ENCODE measurements around the gene ELMO1.

ELMO1 gene

GRCh38 chr7:36985316-36985715 lies 463.3 kb downstream of the ELMO1 start:
- no peak for DNase-seq (ENCODE audit: low read depth, low spot score)

GRCh38 chr7:36984710-36985312 lies 463.9 kb downstream of the ELMO1 start:
- no peak for DNase-seq (ENCODE audit: low read depth, low spot score)

GRCh38 chr7:36984041-36984521 lies 464.6 kb downstream of the ELMO1 start:
- DNase-seq (ENCODE audit: low read depth, low spot score) = no peak

GRCh38 chr7:36982766-36983165 lies 465.9 kb downstream of the ELMO1 start:
- no peak for DNase-seq (ENCODE audit: low read depth, low spot score)

- DNase-seq (ENCODE audit: low read depth, low spot score) = no peak
Measured at GRCh38 chr7:36979810-36980248, 468.8 kb downstream of the ELMO1 start.

GRCh38 chr7:36978461-36978860 lies 470.2 kb downstream of the ELMO1 start:
- DNase-seq (ENCODE audit: low read depth, low spot score) = no peak

GRCh38 chr7:36977878-36978277 lies 470.8 kb downstream of the ELMO1 start:
- no peak for DNase-seq (ENCODE audit: low read depth, low spot score)

- DNase-seq (ENCODE audit: low read depth, low spot score) = peak; percentile 73
Measured at GRCh38 chr7:36973534-36973933, 475.1 kb downstream of the ELMO1 start.

GRCh38 chr7:36972140-36972518 lies 476.5 kb downstream of the ELMO1 start:
- DNase-seq (ENCODE audit: low read depth, low spot score) = peak; percentile 19

- DNase-seq (ENCODE audit: low read depth, low spot score) = no peak
Measured at GRCh38 chr7:36971515-36972139, 477.0 kb downstream of the ELMO1 start.

- no peak for DNase-seq (ENCODE audit: low read depth, low spot score)
Measured at GRCh38 chr7:36970551-36971514, 477.8 kb downstream of the ELMO1 start.

- no peak for DNase-seq (ENCODE audit: low read depth, low spot score)
Measured at GRCh38 chr7:36969376-36969775, 479.3 kb downstream of the ELMO1 start.

- DNase-seq (ENCODE audit: low read depth, low spot score) = peak; percentile 85
Measured at GRCh38 chr7:36967387-36967786, 481.3 kb downstream of the ELMO1 start.

- DNase-seq (ENCODE audit: low read depth, low spot score) = no peak
Measured at GRCh38 chr7:36966636-36967035, 482.0 kb downstream of the ELMO1 start.

GRCh38 chr7:36966039-36966438 lies 482.6 kb downstream of the ELMO1 start:
- DNase-seq (ENCODE audit: low read depth, low spot score) = no peak

GRCh38 chr7:36965625-36966024 lies 483.0 kb downstream of the ELMO1 start:
- DNase-seq (ENCODE audit: low read depth, low spot score) = no peak

GRCh38 chr7:36964297-36964696 lies 484.4 kb downstream of the ELMO1 start:
- DNase-seq (ENCODE audit: low read depth, low spot score) = no peak

GRCh38 chr7:36962367-36962766 lies 486.3 kb downstream of the ELMO1 start:
- peak; percentile 36 for DNase-seq (ENCODE audit: low read depth, low spot score)

GRCh38 chr7:36961693-36962092 lies 487.0 kb downstream of the ELMO1 start:
- DNase-seq (ENCODE audit: low read depth, low spot score) = no peak

GRCh38 chr7:36961097-36961496 lies 487.6 kb downstream of the ELMO1 start:
- DNase-seq (ENCODE audit: low read depth, low spot score) = no peak

- no peak for DNase-seq (ENCODE audit: low read depth, low spot score)
Measured at GRCh38 chr7:36960105-36960504, 488.6 kb downstream of the ELMO1 start.

GRCh38 chr7:36958111-36958733 lies 490.4 kb downstream of the ELMO1 start:
- DNase-seq (ENCODE audit: low read depth, low spot score) = no peak

Measured in ELF-1 (cell line).